Loucy (cell line): Measurements from ENCODE around the gene HTATIP2.
A peak's percentile ranks its signal among the peaks of the same experiment; 100 is the strongest.
"Not testable (repeated sequence)": the region's sequence is repeated elsewhere in the genome, so short reads cannot be mapped to it uniquely, and the experiment has no call there.

ENCODE experiments used
- H2AFZ ChIP-seq: fragments of 200-600 bp; sonication (generic); 2 replicates; pipeline ENCODE4 v1.6.0; 2016; ENCODE audit warnings: antibody characterized with exemption, mild to moderate bottlenecking, low read length, moderate library complexity
- H3F3A ChIP-seq: fragments of 200-600 bp; 2 replicates; pipeline ENCODE4 v1.6.0; 2016; ENCODE audit warnings: antibody characterized with exemption, low read depth, mild to moderate bottlenecking
- H3K27me3 ChIP-seq: fragments of 200-600 bp; sonication (generic); 2 replicates; pipeline ENCODE4 v1.6.1; 2014; ENCODE audit warnings: low read length, mild to moderate bottlenecking; ENCODE audit not compliant: insufficient read depth, poor library complexity, severe bottlenecking
- H3K36me3 ChIP-seq: fragments of 200-600 bp; sonication (generic); 2 replicates; pipeline ENCODE4 v1.6.1; 2016; ENCODE audit warnings: low read length; ENCODE audit not compliant: insufficient read depth
- H3K4me1 ChIP-seq: fragments of 200-600 bp; sonication (generic); 2 replicates; pipeline ENCODE4 v1.5.1; 2014; ENCODE audit warnings: low read length, mild to moderate bottlenecking; ENCODE audit not compliant: insufficient read depth, poor library complexity, severe bottlenecking
- H3K4me2 ChIP-seq: fragments of 200-600 bp; sonication (generic); 2 replicates; pipeline ENCODE4 v1.6.0; 2014; ENCODE audit warnings: antibody characterized with exemption, low read length, low read depth, mild to moderate bottlenecking; ENCODE audit not compliant: poor library complexity, severe bottlenecking
- H3K4me3 ChIP-seq: fragments of 200-600 bp; sonication (generic); 2 replicates; pipeline ENCODE4 v1.5.1; 2014; ENCODE audit warnings: low read length, mild to moderate bottlenecking, mixed read lengths; ENCODE audit not compliant: poor library complexity, severe bottlenecking
- H3K79me2 ChIP-seq: fragments of 200-600 bp; sonication (generic); 2 replicates; pipeline ENCODE4 v1.6.1; 2014; ENCODE audit warnings: low read length; ENCODE audit not compliant: insufficient read depth
- H3K9ac ChIP-seq: fragments of 200-600 bp; sonication (generic); 2 replicates; pipeline ENCODE4 v1.6.0; 2014; ENCODE audit warnings: mild to moderate bottlenecking, low read depth, low read length, moderate library complexity; ENCODE audit not compliant: poor library complexity, severe bottlenecking
- H3K9me2 ChIP-seq: fragments of 200-600 bp; sonication (generic); replicated peaks from 2 replicates; pipeline ENCODE4 v1.6.1; 2016; ENCODE audit warnings: low read depth, low read length, mixed read lengths
- H3K9me3 ChIP-seq: fragments of 200-600 bp; sonication (generic); 2 replicates; pipeline ENCODE4 v1.6.1; 2014; ENCODE audit warnings: mild to moderate bottlenecking, antibody characterized with exemption, low read length, low read depth; ENCODE audit not compliant: insufficient read depth
- H4K20me1 ChIP-seq: fragments of 200-600 bp; sonication (generic); 2 replicates; pipeline ENCODE4 v1.6.0; 2014; ENCODE audit warnings: antibody characterized with exemption, low read length, mild to moderate bottlenecking; ENCODE audit not compliant: insufficient read depth, poor library complexity, severe bottlenecking
- EZH2phosphoT487 ChIP-seq: fragments of 200-600 bp; IDR thresholded peaks from 2 replicates; pipeline ENCODE4 v1.6.1; 2018; ENCODE audit warnings: antibody characterized with exemption, mild to moderate bottlenecking, moderate library complexity, borderline replicate concordance
- TF ChIP-seq, protein P1 (sequence below): fragments of 200-600 bp; sonication (generic); conservative IDR thresholded peaks from 2 replicates; pipeline ENCODE4 v1.5.1; 2014; ENCODE audit warnings: mild to moderate bottlenecking, antibody characterized with exemption, low read length

Gene HTATIP2

DNA sequence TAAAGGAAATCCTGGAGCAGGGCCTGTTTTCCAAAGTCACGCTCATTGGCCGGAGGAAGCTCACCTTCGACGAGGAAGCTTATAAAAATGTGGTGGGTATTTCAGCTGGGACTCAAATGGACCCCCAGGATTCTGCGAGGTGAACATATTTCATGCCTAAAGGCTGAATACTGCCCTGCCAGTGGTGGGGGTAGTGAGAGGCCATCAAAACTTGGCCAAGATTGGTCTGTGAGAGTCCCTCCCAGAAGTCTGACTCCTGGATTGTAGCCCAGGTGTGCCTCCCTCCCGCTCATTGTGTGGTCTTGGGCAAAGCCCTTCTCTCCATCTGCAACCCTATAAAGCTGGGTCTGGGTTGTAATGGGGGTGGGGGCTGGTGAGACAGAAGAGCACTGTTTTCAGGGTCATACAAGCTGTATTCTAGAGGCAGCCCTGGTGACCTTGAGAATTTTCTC lies 853 bp downstream of the HTATIP2 start:
- Histone ChIP-seq H3K9me3 (no peaks in the 10 kb centered on the region), H2AFZ (peak overlapping the region; percentile 97), H3K4me1 (peaks cover 12% of the 10 kb centered on the region), H3K9ac (peak overlapping the region; percentile 61), H3K9me2 (no peaks in the 10 kb centered on the region), H3K27me3 (no peaks in the 10 kb centered on the region), H3K4me2 (peak overlapping the region; percentile 81), H3K36me3 (no peaks in the 10 kb centered on the region), H4K20me1 (no peaks in the 10 kb centered on the region), H3F3A (peaks cover 3% of the 10 kb centered on the region; the same call in 1 of the 2 replicates), H3K79me2 (no peaks in the 10 kb centered on the region), H3K4me3 (peak overlapping the region; percentile 74)
- no peak for TF ChIP-seq EZH2phosphoT487
- TF ChIP-seq, protein P1, sequence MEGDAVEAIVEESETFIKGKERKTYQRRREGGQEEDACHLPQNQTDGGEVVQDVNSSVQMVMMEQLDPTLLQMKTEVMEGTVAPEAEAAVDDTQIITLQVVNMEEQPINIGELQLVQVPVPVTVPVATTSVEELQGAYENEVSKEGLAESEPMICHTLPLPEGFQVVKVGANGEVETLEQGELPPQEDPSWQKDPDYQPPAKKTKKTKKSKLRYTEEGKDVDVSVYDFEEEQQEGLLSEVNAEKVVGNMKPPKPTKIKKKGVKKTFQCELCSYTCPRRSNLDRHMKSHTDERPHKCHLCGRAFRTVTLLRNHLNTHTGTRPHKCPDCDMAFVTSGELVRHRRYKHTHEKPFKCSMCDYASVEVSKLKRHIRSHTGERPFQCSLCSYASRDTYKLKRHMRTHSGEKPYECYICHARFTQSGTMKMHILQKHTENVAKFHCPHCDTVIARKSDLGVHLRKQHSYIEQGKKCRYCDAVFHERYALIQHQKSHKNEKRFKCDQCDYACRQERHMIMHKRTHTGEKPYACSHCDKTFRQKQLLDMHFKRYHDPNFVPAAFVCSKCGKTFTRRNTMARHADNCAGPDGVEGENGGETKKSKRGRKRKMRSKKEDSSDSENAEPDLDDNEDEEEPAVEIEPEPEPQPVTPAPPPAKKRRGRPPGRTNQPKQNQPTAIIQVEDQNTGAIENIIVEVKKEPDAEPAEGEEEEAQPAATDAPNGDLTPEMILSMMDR = no peak

DNA sequence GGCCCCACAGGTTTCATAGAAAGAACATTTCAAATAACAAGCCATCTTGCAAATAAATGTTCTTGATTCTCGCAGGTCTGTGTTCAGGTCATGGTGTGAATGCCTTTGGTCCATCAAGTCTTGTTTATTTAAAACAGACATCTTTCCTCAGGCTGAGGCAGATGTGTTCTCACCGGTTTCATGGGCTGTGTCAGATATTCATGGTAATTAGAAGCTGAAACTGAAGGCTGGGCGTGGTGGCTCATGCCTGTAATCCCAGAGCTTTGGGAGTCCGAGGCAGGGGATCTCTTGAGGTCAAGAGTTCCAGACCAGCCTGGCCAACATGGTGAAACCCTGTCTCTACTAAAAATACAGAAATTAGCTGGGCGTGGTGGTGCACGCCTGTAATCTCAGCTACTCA lies 2.0 kb downstream of the HTATIP2 start:
- H3K4me2 ChIP-seq, H3K79me2 ChIP-seq, H3F3A ChIP-seq, H3K27me3 ChIP-seq, H3K36me3 ChIP-seq, H4K20me1 ChIP-seq, H3K4me3 ChIP-seq, H3K9me3 ChIP-seq, H3K9ac ChIP-seq, H3K9me2 ChIP-seq, H2AFZ ChIP-seq: not testable (repeated sequence)
- peaks cover 12% of the 10 kb centered on the region for H3K4me1 ChIP-seq

DNA sequence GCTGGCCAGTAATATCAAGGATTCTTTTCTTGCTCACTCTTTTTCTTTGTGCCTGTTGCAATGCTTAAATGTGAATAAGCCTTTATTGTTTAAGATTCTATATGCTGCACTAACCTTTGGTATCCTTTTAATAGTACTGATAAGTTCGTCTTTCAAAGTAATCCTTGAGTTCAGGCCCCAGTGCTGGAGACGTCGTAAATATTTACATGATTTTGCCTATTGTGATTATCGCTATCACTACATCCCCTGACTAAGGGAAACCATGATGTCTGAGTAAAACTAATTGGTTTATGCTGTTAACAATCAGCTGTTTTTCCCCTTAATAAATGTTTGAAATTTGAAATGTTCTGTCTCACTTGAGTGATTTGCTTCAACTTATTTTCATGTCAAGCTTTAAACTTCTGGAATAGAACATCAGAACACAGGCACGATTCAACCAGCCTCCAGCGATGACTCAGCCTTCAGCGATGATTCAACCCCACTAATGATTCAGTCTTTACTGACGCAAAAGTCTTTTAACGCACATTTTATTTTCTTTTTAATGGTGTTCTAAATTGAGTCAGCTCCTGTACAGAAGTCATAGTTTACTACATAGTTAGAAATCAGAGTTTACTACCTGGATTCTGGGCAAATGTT lies 3.9 kb downstream of the HTATIP2 start:
- no peak overlapping the region for H2AFZ ChIP-seq
- H3K4me1 ChIP-seq = peaks cover 12% of the 10 kb centered on the region
- H3K79me2 ChIP-seq = no peaks in the 10 kb centered on the region
- no peaks in the 10 kb centered on the region for H3K27me3 ChIP-seq
- peaks cover 3% of the 10 kb centered on the region; the same call in 1 of the 2 replicates for H3F3A ChIP-seq
- no peaks in the 10 kb centered on the region for H3K9me2 ChIP-seq
- no peak overlapping the region for H3K9ac ChIP-seq
- no peaks in the 10 kb centered on the region for H3K36me3 ChIP-seq
- H4K20me1 ChIP-seq = no peaks in the 10 kb centered on the region
- H3K4me3 ChIP-seq = no peak overlapping the region
- TF ChIP-seq EZH2phosphoT487 = no peak
- TF ChIP-seq, protein P1 = no peak
- no peaks in the 10 kb centered on the region for H3K9me3 ChIP-seq
- no peak overlapping the region for H3K4me2 ChIP-seq

DNA sequence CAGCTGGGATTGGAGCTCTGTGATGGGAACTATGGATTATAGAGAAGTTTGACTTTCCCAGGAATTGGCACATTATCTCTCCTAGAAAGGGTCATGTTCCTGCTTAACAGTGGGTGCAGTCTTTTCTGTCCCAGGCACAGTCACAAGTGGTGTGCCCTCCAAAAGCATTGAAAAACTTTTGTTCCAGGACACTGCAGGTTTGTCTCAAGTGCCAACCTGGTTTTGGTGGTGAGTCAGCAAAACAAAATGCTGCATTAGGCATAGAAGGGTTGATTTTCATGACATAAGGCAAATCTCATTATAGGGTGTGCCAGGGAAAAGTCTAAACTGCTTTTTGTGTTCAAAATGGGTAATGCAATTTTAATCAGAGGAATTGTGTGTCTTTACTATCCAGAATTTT lies 4.9 kb downstream of the HTATIP2 start:
- no peak overlapping the region for H3K4me2 ChIP-seq
- peaks cover 3% of the 10 kb centered on the region; the same call in 1 of the 2 replicates for H3F3A ChIP-seq
- H3K79me2 ChIP-seq = no peaks in the 10 kb centered on the region
- H3K9me3 ChIP-seq = no peaks in the 10 kb centered on the region
- no peaks in the 10 kb centered on the region for H4K20me1 ChIP-seq
- no peak overlapping the region for H3K4me3 ChIP-seq
- H3K27me3 ChIP-seq = no peaks in the 10 kb centered on the region
- no peak overlapping the region for H3K9ac ChIP-seq
- no peak overlapping the region for H2AFZ ChIP-seq
- H3K36me3 ChIP-seq = no peaks in the 10 kb centered on the region
- H3K4me1 ChIP-seq = peaks cover 5% of the 10 kb centered on the region
- no peak for TF ChIP-seq EZH2phosphoT487
- H3K9me2 ChIP-seq = no peaks in the 10 kb centered on the region
